ENCODE data around the gene POLR2L.

The POLR2L gene

DNA sequence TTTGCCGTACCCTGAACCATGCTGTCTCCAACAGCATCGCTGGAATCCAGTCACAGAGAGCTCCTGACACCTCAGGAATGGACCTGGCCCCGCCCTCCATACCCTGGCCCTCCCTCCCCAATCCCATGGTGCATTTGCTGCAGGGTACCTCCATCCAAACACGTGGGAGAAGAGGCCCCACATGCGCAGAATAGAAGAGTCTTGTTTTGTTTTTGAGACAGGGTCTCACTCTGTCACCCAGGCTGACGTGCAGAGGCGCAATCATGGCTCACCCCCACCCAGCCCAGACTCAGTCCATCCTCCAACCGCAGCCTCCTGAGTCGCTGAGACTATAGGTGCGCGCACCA is 25.9 kb downstream of the POLR2L start:
- Histone ChIP-seq H3K9me3 (ENCODE audit: control insufficient read depth, low read length) (no peaks in the 10 kb centered on the region), H3K9ac (no peak overlapping the region), H3K27ac (no peak overlapping the region), H3K27me3 (ENCODE audit: control insufficient read depth, insufficient read depth, low read length) (no peaks in the 10 kb centered on the region), H3K36me3 (ENCODE audit: control insufficient read depth, insufficient read depth, low read length) (no peaks in the 10 kb centered on the region), H2AFZ (no peak overlapping the region), H3K4me1 (peaks cover 5% of the 10 kb centered on the region), H3K4me2 (ENCODE audit: low read length) (no peak overlapping the region), H3K4me3 (ENCODE audit: low read depth, low read length) (no peak overlapping the region), H3K79me2 (peaks cover 2% of the 10 kb centered on the region)
- TF ChIP-seq, protein P1, sequence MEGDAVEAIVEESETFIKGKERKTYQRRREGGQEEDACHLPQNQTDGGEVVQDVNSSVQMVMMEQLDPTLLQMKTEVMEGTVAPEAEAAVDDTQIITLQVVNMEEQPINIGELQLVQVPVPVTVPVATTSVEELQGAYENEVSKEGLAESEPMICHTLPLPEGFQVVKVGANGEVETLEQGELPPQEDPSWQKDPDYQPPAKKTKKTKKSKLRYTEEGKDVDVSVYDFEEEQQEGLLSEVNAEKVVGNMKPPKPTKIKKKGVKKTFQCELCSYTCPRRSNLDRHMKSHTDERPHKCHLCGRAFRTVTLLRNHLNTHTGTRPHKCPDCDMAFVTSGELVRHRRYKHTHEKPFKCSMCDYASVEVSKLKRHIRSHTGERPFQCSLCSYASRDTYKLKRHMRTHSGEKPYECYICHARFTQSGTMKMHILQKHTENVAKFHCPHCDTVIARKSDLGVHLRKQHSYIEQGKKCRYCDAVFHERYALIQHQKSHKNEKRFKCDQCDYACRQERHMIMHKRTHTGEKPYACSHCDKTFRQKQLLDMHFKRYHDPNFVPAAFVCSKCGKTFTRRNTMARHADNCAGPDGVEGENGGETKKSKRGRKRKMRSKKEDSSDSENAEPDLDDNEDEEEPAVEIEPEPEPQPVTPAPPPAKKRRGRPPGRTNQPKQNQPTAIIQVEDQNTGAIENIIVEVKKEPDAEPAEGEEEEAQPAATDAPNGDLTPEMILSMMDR (IDR thresholded peaks at IDR 0.05) = no peak

DNA sequence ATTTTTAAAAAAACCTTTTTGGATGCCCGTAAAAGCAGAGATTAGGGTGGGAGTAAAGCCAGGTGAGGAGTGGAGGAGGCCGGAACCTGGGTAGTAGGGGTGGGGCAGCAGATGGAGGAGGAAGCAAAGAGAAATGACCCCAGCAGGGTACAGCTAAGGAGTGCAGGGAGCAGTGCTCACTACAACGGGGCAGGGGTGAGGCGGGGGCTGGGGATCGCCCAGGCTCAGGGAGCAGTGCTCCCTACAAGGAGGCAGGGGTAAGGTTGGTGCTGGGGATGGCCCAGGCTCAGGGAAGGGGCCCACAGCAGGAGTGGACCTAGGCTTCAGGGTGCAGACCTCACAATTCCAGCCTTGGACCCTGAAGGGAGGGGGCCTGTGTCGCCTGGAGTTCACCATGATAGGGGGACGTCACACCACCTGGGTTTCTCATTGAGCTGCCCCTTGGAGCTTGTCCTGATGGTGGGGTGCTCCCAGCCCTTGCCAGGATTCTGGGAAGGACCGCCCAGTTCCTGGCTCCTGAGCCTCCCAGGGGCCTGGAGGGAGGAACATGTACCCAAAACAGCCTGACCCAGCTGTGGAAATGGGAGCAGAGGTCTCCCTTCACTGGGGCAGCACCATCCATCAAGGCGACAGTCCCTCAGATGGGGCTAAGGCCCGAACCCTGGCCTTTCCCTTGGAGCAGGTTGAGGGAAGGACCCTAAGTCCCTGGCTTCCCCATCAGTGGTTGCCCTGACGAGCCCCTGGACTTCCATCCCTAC is 26.5 kb downstream of the POLR2L start:
- Histone ChIP-seq H3K79me2 (peaks cover 2% of the 10 kb centered on the region), H3K4me2 (ENCODE audit: low read length) (no peak overlapping the region), H3K4me1 (peaks cover 7% of the 10 kb centered on the region), H3K9me3 (ENCODE audit: control insufficient read depth, low read length) (no peaks in the 10 kb centered on the region), H3K36me3 (ENCODE audit: control insufficient read depth, insufficient read depth, low read length) (no peaks in the 10 kb centered on the region), H3K4me3 (ENCODE audit: low read depth, low read length) (no peak overlapping the region), H3K27ac (no peak overlapping the region), H2AFZ (no peak overlapping the region), H3K27me3 (ENCODE audit: control insufficient read depth, insufficient read depth, low read length) (no peaks in the 10 kb centered on the region), H3K9ac (no peak overlapping the region)
- TF ChIP-seq, protein P1 (IDR thresholded peaks at IDR 0.05) = no peak

DNA sequence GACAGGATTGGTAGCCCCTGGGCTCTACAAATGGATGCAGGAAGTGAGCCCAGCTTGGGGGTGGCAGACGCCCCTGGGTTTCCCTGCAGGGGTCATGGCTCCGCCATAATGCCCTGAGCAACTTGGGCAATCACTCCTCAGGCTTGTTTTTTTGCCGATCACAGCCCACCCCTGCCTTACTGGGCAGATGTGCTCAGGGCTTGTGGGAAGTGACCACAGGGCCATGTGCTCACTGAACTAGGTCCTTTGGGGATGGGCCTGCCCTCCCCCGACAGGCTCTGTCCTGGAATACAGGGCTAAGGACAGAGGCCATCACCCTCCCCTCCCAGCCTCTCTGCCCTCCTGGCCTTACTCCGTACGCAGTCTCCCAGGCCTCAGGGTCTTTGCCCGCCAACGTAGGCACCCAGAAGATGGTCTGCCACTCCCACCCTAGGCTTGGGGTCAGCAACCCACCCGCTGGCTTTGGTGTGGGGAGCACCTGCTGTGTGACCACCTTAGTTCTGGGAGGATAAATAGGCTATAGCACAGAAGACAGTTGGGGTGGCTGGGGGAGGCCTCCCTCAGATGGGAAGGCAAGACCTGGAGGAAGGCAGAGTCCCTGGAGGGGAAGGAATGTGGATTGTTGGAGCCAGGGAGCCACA is 28.8 kb downstream of the POLR2L start:
- H3K79me2 ChIP-seq = peaks cover 3% of the 10 kb centered on the region
- TF ChIP-seq, protein P1 (IDR thresholded peaks at IDR 0.05) = no peak
- H3K36me3 ChIP-seq (ENCODE audit: control insufficient read depth, insufficient read depth, low read length) = no peaks in the 10 kb centered on the region
- peaks cover 4% of the 10 kb centered on the region for H3K4me1 ChIP-seq
- no peaks in the 10 kb centered on the region for H3K9me3 ChIP-seq (ENCODE audit: control insufficient read depth, low read length)
- H3K4me3 ChIP-seq (ENCODE audit: low read depth, low read length) = no peak overlapping the region
- H3K9ac ChIP-seq = no peak overlapping the region
- no peak overlapping the region for H2AFZ ChIP-seq
- H3K4me2 ChIP-seq (ENCODE audit: low read length) = no peak overlapping the region
- H3K27ac ChIP-seq = no peak overlapping the region
- H3K27me3 ChIP-seq (ENCODE audit: control insufficient read depth, insufficient read depth, low read length) = no peaks in the 10 kb centered on the region

DNA sequence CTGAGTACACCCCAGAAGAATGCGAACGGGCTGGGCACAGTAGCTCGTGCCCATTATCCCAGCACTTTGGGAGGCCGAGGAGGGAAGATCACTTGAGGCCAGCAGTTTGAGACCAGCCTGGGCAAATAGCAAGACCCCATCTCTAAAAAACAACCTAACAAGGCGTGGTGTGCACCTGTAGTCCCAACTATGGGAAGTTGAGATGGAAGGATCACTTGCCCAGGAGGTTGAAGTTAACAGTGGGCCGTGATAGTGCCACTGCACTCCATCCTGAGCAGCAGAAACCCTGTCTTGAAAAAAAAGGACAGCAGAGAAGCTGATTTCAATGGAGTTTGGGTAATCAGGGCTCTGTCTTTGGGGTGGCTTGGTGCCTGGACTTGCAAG is 29.3 kb downstream of the POLR2L start:
- no peaks in the 10 kb centered on the region for H3K9me3 ChIP-seq (ENCODE audit: control insufficient read depth, low read length)
- H3K36me3 ChIP-seq (ENCODE audit: control insufficient read depth, insufficient read depth, low read length) = no peaks in the 10 kb centered on the region
- no peak overlapping the region for H3K27ac ChIP-seq
- no peak overlapping the region for H3K4me2 ChIP-seq (ENCODE audit: low read length)
- peaks cover 4% of the 10 kb centered on the region for H3K4me1 ChIP-seq
- H3K79me2 ChIP-seq = peaks cover 3% of the 10 kb centered on the region
- no peak overlapping the region for H3K4me3 ChIP-seq (ENCODE audit: low read depth, low read length)
- no peak overlapping the region for H3K9ac ChIP-seq
- H2AFZ ChIP-seq = no peak overlapping the region
- H3K27me3 ChIP-seq (ENCODE audit: control insufficient read depth, insufficient read depth, low read length) = no peaks in the 10 kb centered on the region
- TF ChIP-seq, protein P1 (IDR thresholded peaks at IDR 0.05) = no peak

DNA sequence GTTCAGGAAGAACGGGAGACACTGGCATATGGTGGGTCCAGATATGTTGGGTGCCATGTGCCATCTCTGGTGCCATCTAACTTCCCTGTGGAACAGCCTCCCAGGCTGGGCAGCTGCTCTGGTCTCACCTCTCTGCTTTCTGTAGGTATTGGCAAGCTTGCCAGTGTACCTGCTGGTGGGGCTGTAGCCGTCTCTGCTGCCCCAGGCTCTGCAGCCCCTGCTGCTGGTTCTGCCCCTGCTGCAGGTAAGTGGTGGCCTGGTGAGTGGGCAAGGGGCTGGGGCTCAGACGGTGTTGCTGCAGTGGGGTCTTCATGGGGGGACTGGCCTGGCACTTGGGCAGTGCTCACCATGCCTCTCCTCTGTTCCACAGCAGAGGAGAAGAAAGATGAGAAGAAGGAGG is 29.9 kb downstream of the POLR2L start:
- no peak overlapping the region for H3K4me3 ChIP-seq (ENCODE audit: low read depth, low read length)
- no peak overlapping the region for H2AFZ ChIP-seq
- H3K9ac ChIP-seq = no peak overlapping the region
- peaks cover 4% of the 10 kb centered on the region for H3K4me1 ChIP-seq
- no peaks in the 10 kb centered on the region for H3K36me3 ChIP-seq (ENCODE audit: control insufficient read depth, insufficient read depth, low read length)
- no peak overlapping the region for H3K27ac ChIP-seq
- H3K9me3 ChIP-seq (ENCODE audit: control insufficient read depth, low read length) = no peaks in the 10 kb centered on the region
- no peak overlapping the region for H3K4me2 ChIP-seq (ENCODE audit: low read length)
- peaks cover 3% of the 10 kb centered on the region for H3K79me2 ChIP-seq
- TF ChIP-seq, protein P1 (IDR thresholded peaks at IDR 0.05) = no peak
- H3K27me3 ChIP-seq (ENCODE audit: control insufficient read depth, insufficient read depth, low read length) = no peaks in the 10 kb centered on the region

Measured in parathyroid adenoma (tissue), 2 donors.